Effector CD8-positive, alpha-beta T cell (primary cell): ENCODE data around the gene BHLHA15.

Experiments used
- DNase-seq: peaks from one replicate; lab custom pipeline; 2025; lab: John Stamatoyannopoulos, UW

The BHLHA15 gene

GRCh38 chr7:98225913-98226614 lies 14.8 kb downstream of the BHLHA15 start:
- no peak for DNase-seq

GRCh38 chr7:98227939-98228338 lies 16.7 kb downstream of the BHLHA15 start:
- no peak for DNase-seq

GRCh38 chr7:98228801-98229200 lies 17.6 kb downstream of the BHLHA15 start:
- no peak for DNase-seq

GRCh38 chr7:98229441-98229840 lies 18.2 kb downstream of the BHLHA15 start:
- no peak for DNase-seq

GRCh38 chr7:98229991-98230745 lies 18.9 kb downstream of the BHLHA15 start:
- DNase-seq = no peak

GRCh38 chr7:98230746-98231471 lies 19.7 kb downstream of the BHLHA15 start:
- DNase-seq = no peak

GRCh38 chr7:98231493-98232262 lies 20.4 kb downstream of the BHLHA15 start:
- DNase-seq = no peak

- no peak for DNase-seq
Measured at GRCh38 chr7:98232263-98232585, 21.0 kb downstream of the BHLHA15 start.

GRCh38 chr7:98232799-98233198 lies 21.6 kb downstream of the BHLHA15 start:
- DNase-seq = no peak

GRCh38 chr7:98233219-98234070 lies 22.2 kb downstream of the BHLHA15 start:
- no peak for DNase-seq

- DNase-seq = no peak
Measured at GRCh38 chr7:98234429-98235147, 23.3 kb downstream of the BHLHA15 start.

- DNase-seq = no peak
Measured at GRCh38 chr7:98235901-98236300, 24.7 kb downstream of the BHLHA15 start.

GRCh38 chr7:98236355-98237185 lies 25.3 kb downstream of the BHLHA15 start:
- DNase-seq = no peak

- no peak for DNase-seq
Measured at GRCh38 chr7:98238076-98238475, 26.8 kb downstream of the BHLHA15 start.

- DNase-seq = no peak
Measured at GRCh38 chr7:98238976-98239375, 27.7 kb downstream of the BHLHA15 start.

- no peak for DNase-seq
Measured at GRCh38 chr7:98240961-98241673, 29.9 kb downstream of the BHLHA15 start.

GRCh38 chr7:98241674-98242241 lies 30.5 kb downstream of the BHLHA15 start:
- no peak for DNase-seq

GRCh38 chr7:98242342-98242741 lies 31.1 kb downstream of the BHLHA15 start:
- no peak for DNase-seq

- no peak for DNase-seq
Measured at GRCh38 chr7:98242934-98243333, 31.7 kb downstream of the BHLHA15 start.
